ENCODE results near the gene EPS8. TPM values are rescaled to one million over a fixed set of nuclear protein-coding genes. Genes with fewer than 3 reads are reported as not detected.

EPS8 gene
- 71.0 TPM for polyA plus RNA-seq (ENCODE audit: insufficient read length)
- long read RNA-seq, donor 1, partial matches to known transcripts: 5 of 8 reads
- long read RNA-seq, donor 1, other reads (novel, unspliced or antisense): 0 of 8 reads
- long read RNA-seq, donor 2, partial matches to known transcripts: 0 of 2 reads
- long read RNA-seq, donor 2, other reads (novel, unspliced or antisense): 0 of 2 reads
- long read RNA-seq, donor 3: 0 reads
- long read RNA-seq, donor 4: 0 reads
- long read RNA-seq, donor 5, transcript EPS8-221 (21 exons, 3,873 nt): major isoform, 5 of 5 reads
- long read RNA-seq, donor 5, partial matches to known transcripts: 0 of 5 reads
- long read RNA-seq, donor 5, other reads (novel, unspliced or antisense): 0 of 5 reads
- long read RNA-seq, donor 6, partial matches to known transcripts: 275 of 343 reads
- long read RNA-seq, donor 6, other reads (novel, unspliced or antisense): 66 of 343 reads
- long read RNA-seq, donor 7, partial matches to known transcripts: 0 of 5 reads
- long read RNA-seq, donor 7, other reads (novel, unspliced or antisense): 0 of 5 reads
- long read RNA-seq, donor 8, partial matches to known transcripts: 0 of 3 reads
- long read RNA-seq, donor 8, other reads (novel, unspliced or antisense): 0 of 3 reads

DNA sequence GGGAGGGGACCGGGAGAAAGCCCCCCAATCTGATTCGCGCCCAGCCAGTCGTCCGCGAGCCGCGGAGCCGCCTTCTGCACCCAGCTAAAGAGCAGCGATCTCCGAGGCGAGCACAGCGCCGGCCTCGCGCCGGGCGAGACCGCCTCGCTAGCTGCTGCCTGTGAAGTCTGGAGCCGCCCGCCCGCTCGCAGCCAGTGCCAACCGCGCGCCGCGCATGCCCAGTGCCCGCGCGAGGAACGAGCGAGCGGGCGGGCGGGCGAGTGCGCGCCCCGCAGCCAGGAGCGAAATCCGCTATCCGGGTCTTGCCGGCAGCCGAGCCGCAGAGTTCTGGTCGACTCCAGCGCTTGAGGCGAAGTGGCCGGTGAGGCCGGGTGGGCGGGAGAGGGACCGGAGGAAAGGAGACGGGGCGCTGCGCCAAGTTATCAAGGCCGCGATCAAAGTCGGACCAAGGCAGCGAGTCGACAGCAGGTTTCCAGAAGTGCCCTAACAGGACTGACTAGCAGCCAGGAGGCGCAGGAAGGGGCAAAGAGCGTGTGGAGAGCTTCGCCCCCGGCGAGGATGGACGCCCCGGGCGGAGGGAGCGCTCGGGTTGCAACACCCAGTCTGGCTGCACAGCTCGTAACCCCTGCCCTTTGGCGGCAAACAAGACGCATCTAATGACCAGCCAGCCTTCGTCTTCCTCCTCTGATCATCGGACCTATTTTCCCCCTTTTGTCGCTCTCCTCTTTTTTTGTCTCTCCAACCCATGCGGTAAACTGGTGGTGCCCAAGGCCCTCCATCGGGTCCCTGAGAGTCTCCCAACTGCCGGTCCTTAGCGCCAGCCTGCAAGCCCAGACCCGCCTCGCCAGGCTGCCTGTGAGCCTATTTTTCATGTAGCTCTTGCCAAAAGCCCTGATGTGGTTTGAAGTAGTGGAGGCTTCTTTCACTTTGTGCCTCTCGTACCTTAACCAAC is at the start of gene EPS8:
EPS8 (minus strand) TSS at position 169 of the 952 bp plus-strand sequence. CDS start 106,437 bp downstream, outside the sequence.
- DNase-seq: peak; percentile 91

DNA sequence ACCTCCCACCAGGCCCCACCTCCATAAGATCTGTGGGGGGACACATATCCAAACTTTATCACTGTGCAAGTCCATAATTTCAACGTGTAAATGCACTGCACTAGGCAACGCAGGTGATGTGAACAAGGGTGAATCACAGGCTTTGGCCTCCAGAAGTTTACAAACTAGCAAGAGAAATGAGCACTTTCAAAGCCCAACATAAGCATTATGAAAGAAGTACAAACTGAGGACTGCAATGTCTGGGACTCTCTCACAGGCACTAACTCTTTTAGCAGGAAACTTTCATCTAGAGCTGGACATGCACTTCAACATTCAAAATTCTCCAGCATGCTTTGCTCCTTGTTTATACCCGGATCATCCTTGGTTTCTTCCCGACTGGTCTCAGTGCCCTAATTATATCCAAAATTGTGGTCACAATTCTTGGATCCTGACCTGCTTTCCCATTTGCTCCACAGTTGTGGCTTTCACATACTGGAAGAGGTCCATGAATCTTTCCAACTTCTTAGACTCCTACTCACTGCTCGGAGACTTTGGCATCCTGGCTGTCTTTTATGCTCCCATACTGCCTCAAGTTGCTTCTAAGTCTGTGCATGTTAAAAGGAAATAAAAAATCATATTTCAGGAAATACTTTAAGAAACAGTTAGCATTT is 48.1 kb upstream of the EPS8 start:
- no peak for DNase-seq

DNA sequence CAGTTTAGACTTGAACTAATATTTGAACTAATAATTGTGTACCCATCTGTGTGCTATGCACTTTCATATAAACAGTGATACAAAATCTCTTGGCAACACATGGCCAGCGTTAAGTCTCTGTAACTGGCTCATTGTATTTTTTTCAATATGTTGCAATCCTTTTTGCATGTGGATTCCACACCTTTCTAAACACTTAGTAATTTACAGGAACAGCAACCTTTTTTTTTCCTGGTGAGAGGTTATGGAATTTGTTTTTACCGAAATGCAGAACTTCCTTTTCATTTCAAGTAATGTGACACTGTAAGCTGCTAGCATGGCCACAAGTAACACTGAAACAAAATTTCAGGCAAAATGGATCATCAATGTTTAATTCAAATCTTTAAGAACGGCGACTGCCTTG is 45.4 kb upstream of the EPS8 start:
- DNase-seq: no peak

DNA sequence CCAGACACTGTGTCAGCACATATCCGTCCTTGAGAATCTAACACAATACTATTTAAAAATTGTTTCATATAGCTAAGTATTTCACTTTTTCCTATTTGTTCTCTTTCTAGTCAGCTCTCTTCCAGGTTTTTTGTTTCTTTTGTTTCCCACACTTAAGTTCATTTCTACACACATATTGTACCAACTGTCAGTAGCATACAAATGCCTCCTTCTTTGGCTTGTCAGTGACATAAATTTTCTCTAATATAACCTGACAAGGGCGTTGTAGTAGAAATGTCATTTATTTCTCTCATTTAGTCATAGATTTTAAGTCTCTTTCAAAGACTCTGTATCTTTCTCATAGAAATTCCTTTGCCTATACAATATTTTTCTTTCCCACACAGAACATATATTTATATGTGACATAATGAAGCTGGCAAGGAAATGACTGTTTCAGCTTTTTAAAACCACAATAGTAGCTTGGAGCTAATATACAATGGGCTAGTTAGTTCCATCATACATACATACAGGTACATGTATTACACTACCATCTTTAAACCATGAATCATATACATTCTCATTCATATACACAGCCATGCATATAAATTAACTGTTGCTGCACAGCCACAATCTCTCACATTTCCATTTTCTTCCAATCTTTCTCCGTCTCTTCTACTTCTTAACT is 42.3 kb upstream of the EPS8 start:
- no peak for DNase-seq

DNA sequence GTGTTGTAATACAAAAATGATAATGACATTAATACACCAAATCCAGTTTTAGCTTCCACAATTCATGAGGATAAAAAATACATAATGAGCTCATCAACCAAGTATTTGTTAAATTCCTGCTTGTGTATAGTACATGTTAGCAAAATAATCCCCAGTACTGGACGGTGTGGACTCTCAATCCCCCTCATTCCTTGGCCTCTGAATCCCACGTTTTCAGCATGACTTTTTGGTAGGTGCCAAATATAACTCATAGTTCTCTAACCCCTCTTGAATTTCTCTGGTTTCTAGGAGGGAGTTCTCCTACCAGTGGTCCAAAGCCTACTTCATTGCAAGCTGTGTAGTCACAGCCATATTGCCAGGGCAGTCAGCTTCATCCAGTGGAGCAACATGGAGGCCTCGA is 41.4 kb upstream of the EPS8 start:
- DNase-seq: no peak

DNA sequence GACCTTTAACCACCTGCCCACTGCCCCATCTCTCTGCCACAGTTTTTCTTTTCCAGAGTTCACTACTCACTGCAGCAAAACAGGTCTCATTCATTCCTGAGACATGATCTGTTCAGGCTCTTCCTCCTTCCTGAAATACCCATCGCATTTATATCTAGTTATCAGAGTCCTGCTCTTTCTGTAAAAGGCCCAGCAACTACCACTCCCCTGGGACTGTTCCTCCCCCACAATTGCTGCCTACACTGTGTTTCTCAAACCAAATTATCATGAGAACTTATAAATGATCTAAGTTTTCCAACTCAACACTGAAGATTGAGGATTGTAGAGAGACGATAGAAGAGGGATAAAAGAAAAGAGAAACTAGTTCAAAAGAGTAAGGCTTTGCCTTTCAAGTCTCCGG is 40.8 kb upstream of the EPS8 start:
- no peak for DNase-seq

DNA sequence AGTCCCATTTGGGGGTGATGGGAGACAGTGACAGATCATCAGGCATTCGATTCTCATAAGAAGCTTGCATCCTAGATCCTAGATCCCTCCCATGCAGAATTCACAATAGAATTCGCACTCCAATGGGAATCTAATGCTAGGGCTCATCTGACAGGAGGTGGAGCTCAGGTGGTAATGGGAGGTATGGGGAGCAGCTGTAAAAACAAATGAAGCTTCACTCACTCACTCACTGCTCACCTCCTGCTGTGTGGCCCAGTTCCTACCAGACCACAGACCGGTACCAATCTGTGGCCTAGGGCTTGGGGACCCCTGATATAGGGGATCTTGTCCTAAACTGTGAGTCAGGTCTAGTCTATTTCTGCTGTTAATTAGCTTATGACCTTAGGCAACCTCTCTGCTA is 40.1 kb upstream of the EPS8 start:
- DNase-seq: no peak

DNA sequence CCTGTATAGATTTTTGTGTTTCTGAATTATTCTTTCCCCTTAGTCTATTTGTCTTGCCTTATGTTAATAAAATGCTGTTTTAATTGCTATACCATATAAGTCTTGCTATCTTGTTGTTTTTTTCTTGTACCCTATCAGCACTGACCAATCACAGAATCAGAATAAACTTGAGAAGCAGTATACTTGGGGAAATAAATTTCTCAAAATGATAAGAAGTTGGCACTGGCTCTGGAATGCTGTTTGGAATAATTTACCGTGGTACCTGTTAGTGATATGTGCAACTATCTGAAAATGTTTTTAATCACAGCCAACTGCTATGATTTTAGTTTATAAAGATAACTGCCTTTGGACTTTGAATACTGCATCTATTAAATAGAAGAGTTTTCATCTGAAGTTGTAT is 37.9 kb upstream of the EPS8 start:
- DNase-seq: no peak

DNA sequence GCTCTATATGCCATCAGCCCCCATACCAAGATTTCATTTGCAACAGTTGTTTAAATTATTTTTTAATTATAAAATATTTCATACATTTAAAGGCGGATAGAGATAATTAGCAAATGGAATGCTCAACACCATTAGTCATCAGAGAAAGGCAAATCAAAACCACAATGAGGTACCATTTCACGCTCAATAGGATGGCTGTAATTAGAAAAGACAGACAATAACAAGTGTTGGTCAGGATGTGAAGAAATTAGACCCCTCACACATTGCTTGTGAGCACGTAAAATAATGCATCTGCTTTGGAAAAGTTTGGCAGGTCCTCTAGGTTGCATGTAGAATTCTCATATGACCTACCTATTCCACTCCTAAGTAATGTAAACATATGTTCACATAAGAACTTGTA is 35.3 kb upstream of the EPS8 start:
- no peak for DNase-seq

DNA sequence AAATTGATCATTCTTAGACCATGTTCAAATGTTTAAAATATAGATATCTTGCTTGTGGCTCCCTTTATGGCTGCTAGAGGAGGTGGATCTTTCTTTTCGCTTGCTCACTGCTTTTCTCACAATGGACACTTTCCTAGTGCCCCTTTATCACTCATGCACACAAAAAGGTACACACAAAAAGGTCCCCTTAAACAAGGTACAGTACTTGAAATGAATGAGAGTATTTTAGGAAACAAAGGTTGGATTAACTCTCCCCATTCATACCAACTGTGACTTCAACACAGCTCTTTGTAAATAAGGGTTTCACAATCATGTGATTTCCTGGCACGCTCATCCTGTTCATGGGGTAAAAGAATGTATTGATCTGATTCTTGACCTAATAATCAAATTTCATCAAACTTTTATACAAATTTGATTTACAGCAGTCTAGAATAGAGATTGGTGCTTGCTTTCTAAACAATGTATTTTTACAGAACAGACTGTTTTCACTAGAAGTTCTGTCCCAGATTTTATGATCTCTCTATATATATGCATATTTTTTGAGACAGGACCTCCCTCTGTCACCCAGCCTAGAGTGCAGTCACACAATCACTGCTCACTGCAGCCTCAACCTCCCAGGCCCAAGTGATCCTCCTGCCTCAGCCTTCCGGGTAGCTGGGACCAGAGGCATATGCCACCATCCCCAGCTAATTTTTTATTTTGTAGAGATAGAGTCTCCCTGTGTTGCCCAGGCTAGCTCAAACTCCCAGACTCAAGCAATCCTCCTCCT is 34.4 kb upstream of the EPS8 start:
- DNase-seq: no peak

DNA sequence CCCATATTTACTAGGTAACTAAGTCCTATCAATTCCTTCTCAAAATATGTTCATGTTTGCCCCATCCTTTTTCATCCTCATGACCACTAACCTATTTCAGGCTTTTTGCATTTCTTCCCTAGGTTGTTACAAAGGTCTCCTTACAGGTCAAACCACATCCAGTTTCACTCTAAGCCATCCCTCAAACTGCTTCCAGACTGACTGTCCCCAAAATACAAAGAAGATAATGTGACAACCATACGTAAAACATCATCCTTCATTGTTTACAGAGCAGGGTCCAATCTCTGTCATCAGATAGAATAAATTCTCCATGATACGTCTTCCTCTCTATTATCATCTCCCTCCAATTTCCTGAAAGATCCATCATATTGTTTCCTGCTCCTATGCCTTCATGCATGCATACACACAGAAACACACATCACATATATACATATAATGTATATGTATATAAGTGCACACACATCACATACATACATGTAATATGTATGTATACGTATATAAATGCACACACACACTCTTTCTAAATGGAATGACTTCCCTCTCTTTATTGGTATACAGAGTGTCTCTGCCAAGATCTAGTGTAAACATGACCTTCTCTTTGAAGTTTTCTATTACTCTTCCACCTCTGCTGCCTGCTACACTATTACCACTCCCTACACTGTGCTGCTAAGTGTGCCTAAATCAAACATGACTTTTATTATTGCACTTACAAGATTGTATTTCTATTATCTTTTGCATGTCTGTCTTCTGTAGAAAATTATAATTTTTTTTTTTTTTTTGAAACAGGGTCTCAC is 30.7 kb upstream of the EPS8 start:
- DNase-seq: no peak

DNA sequence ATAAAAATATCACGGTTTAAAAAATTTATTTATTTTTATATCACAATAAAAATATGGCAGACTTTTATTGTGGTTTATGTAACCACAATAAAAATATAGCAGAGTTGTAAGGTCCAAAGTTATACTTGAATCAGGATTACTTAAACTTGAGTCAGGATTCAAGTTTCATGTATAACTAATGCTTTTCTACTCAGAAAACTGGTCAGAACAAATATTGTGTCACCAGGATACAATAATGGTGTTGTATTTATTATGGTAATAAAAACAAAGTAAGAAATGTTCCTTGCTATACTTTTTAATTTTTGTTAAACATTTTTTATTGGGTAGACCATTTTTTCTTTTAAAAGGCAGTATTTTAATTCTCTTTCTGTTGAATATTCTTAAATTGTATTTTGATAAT is 29.2 kb upstream of the EPS8 start:
- DNase-seq: no peak

DNA sequence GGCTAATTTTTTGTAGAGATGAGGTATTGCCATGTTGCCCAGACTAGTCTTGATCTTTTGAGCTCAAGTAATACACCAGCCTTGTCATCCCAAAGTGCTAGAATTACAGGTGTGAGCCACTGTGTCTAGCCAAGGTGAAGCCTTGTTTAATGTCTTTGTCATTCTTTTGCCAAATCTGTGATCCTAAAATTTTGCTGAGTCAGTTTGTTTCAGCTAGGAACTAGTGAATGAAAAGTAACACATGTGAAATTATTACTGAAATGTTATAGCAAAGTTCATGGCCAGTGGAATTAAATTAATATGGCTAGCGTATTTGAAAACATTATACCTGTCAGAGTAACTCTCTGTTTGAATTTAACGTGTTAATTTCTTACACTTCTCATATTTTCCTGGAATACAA is 26.5 kb upstream of the EPS8 start:
- DNase-seq: no peak

DNA sequence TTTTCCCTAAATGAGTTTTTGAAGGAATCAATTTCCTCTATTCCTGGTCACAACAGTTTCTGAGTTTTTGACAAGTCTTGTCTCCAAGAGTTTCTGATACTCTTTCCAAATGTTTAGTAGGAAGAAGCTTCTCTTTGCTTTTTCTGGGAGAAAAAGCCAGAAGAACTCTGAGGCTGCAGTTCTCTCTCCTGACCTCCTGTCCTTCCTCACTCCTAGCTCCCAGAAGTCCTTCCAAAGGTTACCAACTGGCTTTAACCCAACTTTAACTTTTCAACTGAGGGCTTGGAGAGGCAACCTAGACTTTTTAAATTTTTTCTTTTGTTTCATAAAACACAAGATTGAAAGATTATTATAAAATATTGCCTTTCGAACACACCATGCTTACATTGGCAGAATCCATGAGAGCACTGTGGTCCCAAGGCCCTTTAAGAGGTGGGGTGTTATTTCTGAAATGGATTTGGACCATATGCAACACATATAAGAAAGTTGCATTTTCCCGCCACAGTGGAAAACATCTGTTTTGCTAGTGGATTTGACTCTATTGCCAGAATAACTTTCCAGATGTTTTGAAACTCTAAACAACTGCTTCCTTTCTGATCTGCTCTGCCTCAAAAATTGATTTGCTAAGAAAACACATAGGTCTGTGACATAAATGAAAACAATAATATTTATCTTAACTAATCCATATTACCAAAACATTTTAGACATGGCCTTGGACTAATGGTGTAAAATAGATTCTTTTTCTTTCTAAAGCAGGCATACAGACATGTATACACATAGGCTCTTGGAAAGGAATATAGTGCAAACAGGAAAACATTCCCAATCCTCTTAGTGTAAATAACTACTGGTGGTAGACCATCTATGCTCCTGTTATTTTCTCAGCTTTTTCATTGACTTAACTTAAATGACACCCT is 22.3 kb upstream of the EPS8 start:
- no peak for DNase-seq

DNA sequence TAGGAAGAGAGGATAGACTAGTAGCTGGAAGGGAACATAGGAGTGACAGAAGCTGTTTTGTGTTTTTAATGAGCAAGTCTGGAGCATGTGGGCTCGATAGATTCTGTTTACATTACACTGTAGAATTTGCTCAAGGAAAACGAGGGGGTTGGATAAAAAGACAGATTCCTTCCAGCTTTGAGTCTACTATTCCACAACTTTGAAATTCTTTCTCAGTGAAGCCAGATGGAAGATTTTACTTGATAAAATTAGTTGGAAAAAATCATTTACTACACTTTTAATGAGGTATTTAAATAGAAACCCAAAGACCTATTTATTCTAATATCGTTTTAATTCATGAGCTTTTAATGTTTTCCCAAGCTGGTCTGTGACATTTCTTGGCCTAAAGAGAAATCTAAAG is 19.5 kb upstream of the EPS8 start:
- DNase-seq: peak; percentile 27

DNA sequence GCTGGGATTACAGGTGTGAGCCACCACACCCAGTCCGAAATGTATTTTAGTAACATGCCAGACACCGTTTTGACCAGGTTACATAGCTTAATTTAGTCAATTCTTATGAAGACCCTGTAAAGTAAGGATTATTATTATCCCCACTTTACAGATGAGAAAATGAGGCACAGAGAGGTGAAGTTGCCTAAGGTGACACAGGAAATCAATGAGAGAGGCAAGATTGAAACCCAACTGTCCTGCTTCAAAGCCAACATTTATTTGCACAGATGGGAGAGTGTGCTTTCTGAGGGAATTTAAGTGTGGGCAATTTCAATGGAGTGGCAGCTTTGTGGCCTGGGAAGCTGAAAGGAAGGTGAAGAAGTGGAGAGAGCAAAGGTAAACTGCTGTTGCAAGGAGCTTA is 19.1 kb upstream of the EPS8 start:
- no peak for DNase-seq

DNA sequence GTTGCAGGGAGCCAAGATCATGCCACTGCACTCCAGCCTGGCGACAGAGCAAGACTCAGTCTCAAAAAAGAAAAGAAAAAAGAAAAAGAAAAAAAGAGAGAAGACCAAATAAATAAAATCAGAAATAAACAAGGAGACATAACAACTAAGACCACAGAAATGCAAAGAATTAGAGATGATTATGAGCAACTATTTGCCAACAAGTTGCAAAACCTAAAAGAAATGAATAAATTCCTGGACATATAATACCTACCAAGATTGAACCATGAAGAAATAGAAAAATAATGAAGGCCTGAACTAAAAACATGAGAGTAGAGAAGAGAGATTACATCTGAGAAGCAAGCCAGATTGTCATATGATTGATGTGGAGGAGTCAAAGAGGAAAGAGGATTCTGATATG is 17.6 kb upstream of the EPS8 start:
- no peak for DNase-seq

DNA sequence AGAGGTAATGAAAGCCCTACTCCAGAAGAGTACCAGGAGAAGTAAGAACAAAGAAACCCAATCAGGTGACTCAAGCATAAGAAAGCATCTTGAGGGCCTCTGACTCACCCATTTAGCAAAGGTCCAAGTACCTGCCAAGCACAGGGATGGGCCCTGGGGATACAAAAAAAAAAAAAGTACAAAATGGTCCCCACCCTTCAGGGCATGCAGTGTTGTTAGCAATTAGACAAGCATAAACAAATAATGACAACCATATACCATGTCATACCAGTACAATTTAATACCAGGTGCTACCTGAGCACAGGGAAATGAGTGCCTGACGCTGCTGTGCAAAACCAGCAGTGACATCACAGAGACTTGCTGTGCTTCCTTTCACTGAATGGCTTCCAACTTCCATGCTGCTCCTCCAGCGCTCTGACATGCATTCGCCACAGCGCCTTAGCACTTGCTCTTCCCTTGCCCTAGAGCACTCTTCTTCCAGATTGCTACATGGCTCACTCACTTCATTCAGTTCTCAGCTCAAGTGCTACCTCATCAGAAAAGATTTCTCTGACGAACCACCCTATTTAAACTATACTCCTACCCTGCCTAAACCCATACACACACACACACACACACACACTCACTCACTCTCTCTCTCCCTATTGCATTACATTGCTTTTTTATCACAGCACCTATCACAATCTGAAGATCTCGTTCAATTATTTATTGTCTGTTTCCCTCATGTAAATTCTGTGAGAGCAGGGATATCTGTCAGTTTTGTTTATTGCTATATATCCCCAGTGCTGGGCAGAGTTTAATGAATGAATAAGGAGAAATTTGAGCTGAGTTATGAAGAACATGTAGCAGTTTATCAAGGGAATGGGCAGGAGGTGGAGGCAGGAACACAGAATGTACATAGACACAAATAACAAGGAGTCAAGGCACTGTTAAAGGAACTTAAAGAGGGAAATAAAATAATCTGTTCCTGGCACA is 12.9 kb upstream of the EPS8 start:
- DNase-seq: no peak

Data from left kidney (tissue), 8 donors.